Measurements from ENCODE around the gene FEZ2. TPM values are rescaled to one million over a fixed set of nuclear protein-coding genes. Genes with fewer than 3 reads are reported as not detected.

Gene FEZ2
- polyA plus RNA-seq, 1 of the 3 experiments (the other 2 are of a cell fraction) = 37.2 TPM

- H3K4me3 ChIP-seq (ENCODE audit: low read depth in 2 of 2, low read length in 1 of 2) = no peak overlapping the region
- H3K27me3 ChIP-seq (ENCODE audit: insufficient read depth) = no peaks in the 10 kb centered on the region
- no peak overlapping the region for H3K4me2 ChIP-seq
- H3K4me1 ChIP-seq (ENCODE audit: control insufficient read depth in 1 of 2, insufficient read depth in 2 of 2, low read depth in 1 of 2, low read length in 1 of 2) = peaks cover 0 to 5% of the 10 kb centered on the region in 2 experiments; a peak in 2 of 4 replicates
- TF ChIP-seq SIN3A (IDR thresholded peaks at IDR 0.05; ENCODE audit: borderline replicate concordance, low read depth, low read length) = no peak
- TF ChIP-seq MEF2A (IDR thresholded peaks at IDR 0.05; ENCODE audit: borderline replicate concordance, low read depth) = no peak
- TF ChIP-seq IRF3 (IDR thresholded peaks at IDR 0.05; ENCODE audit: low read depth, low read length) = no peak
- TF ChIP-seq JUND (IDR thresholded peaks at IDR 0.05) = no peak
- no peak for TF ChIP-seq EP300 (IDR thresholded peaks at IDR 0.05; ENCODE audit: borderline replicate concordance in 1 of 2, low read depth in 1 of 2, low read length in 1 of 2)
- no peak for TF ChIP-seq TAF1 (IDR thresholded peaks at IDR 0.05; ENCODE audit: borderline replicate concordance, low read depth, low read length)
- TF ChIP-seq MXI1 (IDR thresholded peaks at IDR 0.05; ENCODE audit: low read depth, low read length) = no peak
- TF ChIP-seq RXRA (IDR thresholded peaks at IDR 0.05; ENCODE audit: borderline replicate concordance, low read depth) = no peak
- no peak for TF ChIP-seq RCOR1 (IDR thresholded peaks at IDR 0.05; ENCODE audit: low read length)
- no peak for TF ChIP-seq REST (IDR thresholded peaks at IDR 0.05; ENCODE audit: low read depth, low read length)
- TF ChIP-seq FOXM1 (IDR thresholded peaks at IDR 0.05; ENCODE audit: low read depth) = no peak
- TF ChIP-seq ZBTB33 (IDR thresholded peaks at IDR 0.05; ENCODE audit: borderline replicate concordance, low read depth) = no peak
- no peak for TF ChIP-seq NFIC (IDR thresholded peaks at IDR 0.05; ENCODE audit: borderline replicate concordance)
- peaks cover 79% of the 10 kb centered on the region for H3K79me2 ChIP-seq (ENCODE audit: insufficient read depth)
- no peak overlapping the region for H2AFZ ChIP-seq (ENCODE audit: low read depth)
- no peak overlapping the region for H3K27ac ChIP-seq (ENCODE audit: low read depth in 2 of 2, low read length in 1 of 2)
- no peak overlapping the region for H3K9ac ChIP-seq
- H4K20me1 ChIP-seq (ENCODE audit: insufficient read depth) = no peaks in the 10 kb centered on the region
- peaks cover 63% of the 10 kb centered on the region for H3F3A ChIP-seq (replicated peaks; ENCODE audit: insufficient read depth)
- no peaks in the 10 kb centered on the region for H3K9me3 ChIP-seq
- DNase-seq = no peak
- ChIA-PET CTCF (interaction anchor here (1.2 kb wide), 1 partner anchor 10 kb away, joined by 3 read pairs; no protein-coding TSS in a partner anchor), POLR2A (no interaction called here)
- no peaks in the 10 kb centered on the region for H3K9me2 ChIP-seq
- H3K36me3 ChIP-seq (replicated peaks in 1 of 2; ENCODE audit: control insufficient read depth in 1 of 2, insufficient read depth in 2 of 2, low read length in 1 of 2) = peaks cover 81 to 97% of the 10 kb centered on the region in 2 experiments
- WGBS (ENCODE audit: low lambda C conversion rate) = 84% methylated on average over 2 of the region's 2 CpGs
These were observed 84.3 kb downstream of the FEZ2 start for GRCh38 chr2:36513661-36514060.
